HG03103 (cell line): Measurements from ENCODE around the gene EP300.
"Not testable (repeated sequence)": the region's sequence is repeated elsewhere in the genome, so short reads cannot be mapped to it uniquely, and the experiment has no call there.

Source experiments
- ATAC-seq: cut with Tn5 transposase; IDR thresholded peaks from one replicate; pipeline ENCODE4 v1.9.1; 2021; ENCODE audit warnings: low read depth; ENCODE audit not compliant: unreplicated experiment

Gene EP300

GRCh38 chr22:41145921-41146320 is 53.5 kb downstream of the EP300 start:
- ATAC-seq = not testable (repeated sequence)

GRCh38 chr22:41146573-41146972 is 54.2 kb downstream of the EP300 start:
- ATAC-seq = no peak

- ATAC-seq = no peak
These were observed 55.3 kb downstream of the EP300 start for GRCh38 chr22:41147722-41148121.

GRCh38 chr22:41152902-41153301 is 60.5 kb downstream of the EP300 start:
- no peak for ATAC-seq

GRCh38 chr22:41157083-41157482 is 64.7 kb downstream of the EP300 start:
- ATAC-seq = no peak

- no peak for ATAC-seq
These were observed 76.8 kb downstream of the EP300 start for GRCh38 chr22:41169157-41169556.

DNA sequence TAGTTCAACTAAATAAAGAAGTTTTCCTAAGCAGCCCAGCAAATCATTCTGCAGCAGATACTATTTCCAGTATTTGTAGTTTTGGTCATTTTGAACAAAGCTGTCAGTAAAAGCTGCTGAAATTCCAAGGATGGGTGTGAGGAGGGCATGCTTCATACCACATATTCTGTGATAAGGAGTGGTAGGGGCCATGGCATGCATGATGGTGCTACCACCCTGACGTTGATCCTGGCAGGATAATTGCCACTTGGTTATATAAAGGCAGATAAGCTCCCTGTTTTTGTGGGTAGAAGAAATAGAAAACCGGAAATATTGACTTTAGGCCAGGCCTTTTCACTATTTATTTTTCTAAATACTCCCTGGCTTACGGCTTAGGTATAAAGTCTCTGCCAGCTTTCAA is 79.6 kb downstream of the EP300 start:
- ATAC-seq = no peak

- no peak for ATAC-seq
These were observed 83.2 kb downstream of the EP300 start for GRCh38 chr22:41175546-41175945.

GRCh38 chr22:41177040-41177621 is 84.7 kb downstream of the EP300 start:
- ATAC-seq = no peak

- ATAC-seq = no peak
These were observed 85.4 kb downstream of the EP300 start for GRCh38 chr22:41177622-41178424.

GRCh38 chr22:41178425-41178975 is 86.1 kb downstream of the EP300 start:
- ATAC-seq = no peak

GRCh38 chr22:41180362-41180761 is 88.0 kb downstream of the EP300 start:
- not testable (repeated sequence) for ATAC-seq

DNA sequence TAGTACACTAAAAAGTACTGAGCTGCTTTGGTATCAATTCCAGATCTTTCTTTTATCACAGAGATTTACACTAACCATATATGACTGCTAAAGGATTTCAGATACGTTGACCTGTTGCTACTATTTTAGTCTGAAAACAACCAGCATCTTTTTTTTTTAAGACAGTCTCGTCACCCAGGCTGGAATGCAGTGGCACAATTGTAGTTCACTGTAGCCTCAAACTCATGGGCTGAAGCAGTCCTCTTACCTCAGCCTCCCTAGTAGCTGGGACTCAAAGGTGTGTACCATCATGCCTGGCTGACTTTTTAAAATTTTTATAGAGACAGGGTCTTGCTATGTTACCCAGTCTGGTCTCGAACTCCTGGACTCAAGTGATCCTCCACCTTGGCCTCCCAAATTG is 88.5 kb downstream of the EP300 start:
- no peak for ATAC-seq

DNA sequence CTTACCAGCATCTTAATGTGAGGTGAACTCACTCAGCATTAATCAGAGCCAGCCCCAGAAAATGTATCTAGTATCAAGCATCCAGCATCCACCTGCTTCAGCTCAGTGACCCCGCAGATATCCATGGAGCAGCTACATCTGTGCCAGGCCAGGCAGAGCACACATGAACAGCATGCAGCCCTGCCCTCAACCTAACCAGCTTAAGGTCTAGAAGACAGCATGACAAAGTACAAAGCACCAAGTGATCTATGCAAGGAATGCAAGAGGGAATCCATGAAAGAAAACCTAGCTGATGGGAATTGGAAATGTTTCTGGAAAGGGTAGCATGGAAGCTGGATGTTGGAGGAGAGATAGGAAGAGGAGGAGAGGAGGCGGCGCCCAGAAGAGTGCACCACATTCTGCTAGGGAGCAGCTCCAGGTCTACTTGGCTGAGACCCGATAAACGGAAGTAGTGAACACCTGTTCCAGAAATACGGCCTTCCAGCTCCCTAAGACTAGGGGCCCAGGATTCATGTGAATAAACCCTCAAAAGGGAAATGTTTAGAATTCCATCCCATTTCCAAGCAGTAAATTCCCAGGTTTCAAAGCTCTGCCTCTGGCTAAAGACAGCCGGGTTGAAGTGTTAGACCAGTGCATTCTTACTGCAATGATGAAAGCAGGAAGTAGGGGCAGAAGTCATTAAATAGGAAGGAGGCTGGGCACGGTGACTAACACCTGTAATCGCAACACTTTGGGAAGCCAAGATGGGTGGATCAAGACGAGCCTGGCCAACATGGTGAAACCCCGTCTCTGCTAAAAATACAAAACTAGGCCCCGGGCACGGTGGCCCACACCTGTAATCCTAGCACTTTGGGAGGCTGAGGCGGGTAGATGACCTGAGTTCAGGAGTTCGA is 89.2 kb downstream of the EP300 start:
- no peak for ATAC-seq

GRCh38 chr22:41184679-41185078 is 92.3 kb downstream of the EP300 start:
- no peak for ATAC-seq

DNA sequence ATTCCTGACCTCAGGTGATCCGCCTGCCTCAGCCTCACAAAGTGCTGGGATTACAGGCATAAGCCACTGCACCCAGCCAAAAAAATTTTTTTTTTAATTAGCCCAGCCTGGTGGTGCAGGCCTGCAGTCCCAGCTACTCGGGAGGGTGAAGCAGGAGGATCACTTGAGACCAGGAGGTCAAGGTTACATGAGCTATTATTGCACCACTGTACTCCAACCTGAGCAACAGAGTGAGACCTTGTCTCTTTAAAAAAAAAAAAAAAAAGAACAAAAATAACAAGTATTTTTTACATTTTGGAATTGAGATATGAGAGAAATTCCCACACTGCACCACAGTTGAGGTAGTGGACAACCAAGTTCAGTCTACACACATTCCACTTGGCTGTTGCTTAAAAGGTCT is 99.1 kb downstream of the EP300 start:
- ATAC-seq = no peak

GRCh38 chr22:41193829-41194228 is 101.4 kb downstream of the EP300 start:
- ATAC-seq = no peak

GRCh38 chr22:41197038-41197972 is 104.9 kb downstream of the EP300 start:
- ATAC-seq = peak; percentile 63

GRCh38 chr22:41198027-41198580 is 105.7 kb downstream of the EP300 start:
- no peak for ATAC-seq

GRCh38 chr22:41201141-41201540 is 108.7 kb downstream of the EP300 start:
- no peak for ATAC-seq
